GM19025 (cell line): ENCODE data around the gene DNAH10.
"Not testable (repeated sequence)": the region's sequence is repeated elsewhere in the genome, so short reads cannot be mapped to it uniquely, and the experiment has no call there.

ENCODE experiments used
- ATAC-seq: cut with Tn5 transposase; IDR thresholded peaks from one replicate; pipeline ENCODE4 v1.9.1; 2021; ENCODE audit warnings: mild to moderate bottlenecking, low read depth, moderate library complexity; ENCODE audit not compliant: unreplicated experiment

The DNAH10 gene

DNA sequence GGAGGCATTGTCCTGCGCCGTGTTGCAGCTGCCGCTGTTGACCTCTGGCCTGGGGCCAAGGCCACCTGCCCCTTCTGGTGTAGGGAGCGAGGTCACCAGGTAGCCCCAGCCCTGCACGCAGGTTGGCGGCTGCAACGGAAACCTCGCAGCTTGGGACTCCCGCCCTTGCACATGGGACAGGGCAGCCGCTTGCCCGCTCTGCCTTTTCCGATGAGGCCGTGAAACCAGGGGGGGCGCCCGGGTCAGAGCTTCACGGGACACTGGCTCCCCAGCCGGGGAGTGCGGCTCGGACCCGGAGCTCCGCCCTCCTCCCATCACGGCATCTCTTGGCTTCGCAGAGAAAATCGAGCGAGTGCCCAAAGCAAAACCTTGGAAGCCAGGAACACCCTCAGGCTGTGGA lies 25.4 kb downstream of the DNAH10 start:
- no peak for ATAC-seq

DNA sequence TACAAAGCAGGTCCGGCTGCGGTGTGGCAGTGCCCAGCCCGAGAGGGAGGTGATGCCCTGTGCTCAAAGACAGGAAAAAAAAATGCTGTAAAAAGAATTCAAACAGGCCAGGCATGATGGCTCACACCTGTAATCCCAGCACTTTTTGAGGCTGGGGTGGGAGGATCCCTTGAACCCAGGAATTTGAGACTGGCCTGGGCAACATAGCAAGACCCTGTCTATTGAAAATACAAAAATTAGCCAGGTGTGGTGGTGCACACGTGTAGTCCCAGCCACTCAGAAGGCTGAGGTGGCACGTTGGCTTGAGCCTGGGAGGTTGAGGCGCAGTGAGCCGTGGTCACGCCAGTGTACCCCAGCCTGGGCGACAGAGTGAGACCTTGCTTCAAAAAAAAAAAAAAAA lies 26.4 kb downstream of the DNAH10 start:
- no peak for ATAC-seq

DNA sequence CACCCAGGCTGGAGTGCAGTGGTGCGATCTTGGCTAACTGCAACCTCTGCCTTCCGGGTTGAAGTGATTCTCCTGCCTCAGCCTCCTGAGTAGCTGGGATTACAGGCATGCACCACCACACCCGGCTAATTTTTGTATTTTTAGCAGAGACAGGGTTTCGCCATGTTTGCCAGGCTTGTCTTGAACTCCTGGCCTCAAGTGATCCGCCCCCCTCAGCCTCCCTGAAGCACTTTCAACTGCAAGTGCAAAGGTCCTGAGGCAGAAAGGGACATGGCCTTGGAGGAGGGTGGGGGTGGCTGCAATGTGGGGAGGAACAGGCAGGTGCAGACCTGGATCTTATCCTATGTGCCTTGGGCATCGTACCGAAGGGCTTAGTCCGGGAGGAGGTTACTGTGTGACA lies 27.3 kb downstream of the DNAH10 start:
- ATAC-seq, result not testable (repeated sequence)

DNA sequence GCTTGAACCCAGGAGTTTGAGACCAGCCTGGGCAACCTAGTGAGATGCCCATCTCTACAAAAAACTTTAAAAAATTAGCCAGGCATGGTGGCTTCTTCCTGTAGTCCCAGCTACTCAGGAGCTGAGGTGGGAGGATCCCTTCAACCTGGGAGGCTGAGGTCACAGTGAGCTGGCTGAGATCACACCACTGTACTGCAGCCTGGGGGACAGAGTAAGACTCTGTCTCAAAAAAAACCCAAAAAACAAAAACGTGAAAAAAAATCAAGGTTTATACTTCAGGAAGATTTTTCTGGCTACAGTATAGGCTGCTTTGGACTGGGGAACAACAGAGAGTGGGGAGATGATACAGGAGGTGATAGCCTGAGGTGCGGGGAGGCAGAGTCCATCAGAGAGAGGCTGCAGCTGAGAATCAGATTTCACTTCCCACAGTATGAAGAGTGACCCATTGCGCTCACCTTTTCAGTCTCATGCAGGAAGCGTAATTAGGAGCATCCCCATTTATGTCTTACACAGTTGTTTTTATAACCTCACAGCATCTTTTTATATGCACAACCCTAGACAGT lies 28.9 kb downstream of the DNAH10 start:
- ATAC-seq, result no peak

DNA sequence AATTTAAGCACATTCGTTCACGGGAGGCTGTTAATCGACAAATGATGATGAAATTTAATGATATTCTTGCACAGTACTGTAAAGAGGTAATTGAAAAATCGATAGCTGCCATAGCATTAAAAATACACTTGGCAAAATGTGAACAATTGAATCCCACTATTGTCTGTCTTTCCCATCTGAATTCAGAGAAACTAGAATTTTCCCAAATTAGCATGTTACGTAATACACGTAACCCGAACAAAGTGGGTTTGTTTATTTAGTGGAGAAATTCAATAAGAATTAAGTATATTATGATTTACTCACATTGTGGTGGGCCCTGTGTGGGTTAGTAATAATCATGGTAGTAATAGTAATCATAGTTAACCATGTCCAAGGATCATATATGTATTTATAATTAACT lies 31.9 kb downstream of the DNAH10 start:
- ATAC-seq, result no peak

DNA sequence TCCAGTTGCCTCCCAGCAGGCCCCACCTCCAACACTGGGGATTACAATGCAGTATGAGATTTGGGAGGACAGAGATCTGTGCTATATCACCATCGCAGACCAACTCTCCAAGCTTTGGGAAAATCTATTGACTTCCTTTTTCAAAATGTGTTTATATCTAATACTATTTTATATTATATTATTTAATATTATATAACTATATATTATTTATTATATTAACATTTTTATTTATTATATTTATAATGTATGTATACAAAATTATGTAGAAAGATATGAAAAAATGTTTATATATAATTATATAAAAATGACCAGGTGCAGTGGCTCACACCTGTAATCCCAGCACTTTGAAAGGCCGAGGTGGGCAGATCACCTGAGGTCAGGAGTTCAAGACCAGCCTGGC lies 36.4 kb downstream of the DNAH10 start:
- no peak for ATAC-seq

DNA sequence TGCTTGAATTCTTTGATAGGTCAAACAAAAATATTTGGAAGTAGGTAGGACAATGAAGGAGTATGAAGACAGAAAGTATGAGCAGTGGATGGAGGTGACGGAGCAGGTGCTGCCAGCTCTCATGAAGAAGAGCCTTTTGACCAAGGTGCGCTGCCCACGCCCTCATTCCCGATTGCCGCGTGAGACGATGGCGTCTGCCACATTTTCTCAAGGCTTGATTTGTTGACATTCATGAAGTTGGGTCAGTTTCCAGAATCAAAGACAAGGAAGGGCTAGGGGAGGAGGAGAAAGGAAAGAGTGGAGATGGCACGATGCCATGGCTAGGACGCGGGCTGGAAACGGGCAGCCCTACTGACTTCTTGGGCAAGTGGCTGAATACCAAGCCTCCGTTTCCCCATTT lies 37.1 kb downstream of the DNAH10 start:
- ATAC-seq, result no peak

DNA sequence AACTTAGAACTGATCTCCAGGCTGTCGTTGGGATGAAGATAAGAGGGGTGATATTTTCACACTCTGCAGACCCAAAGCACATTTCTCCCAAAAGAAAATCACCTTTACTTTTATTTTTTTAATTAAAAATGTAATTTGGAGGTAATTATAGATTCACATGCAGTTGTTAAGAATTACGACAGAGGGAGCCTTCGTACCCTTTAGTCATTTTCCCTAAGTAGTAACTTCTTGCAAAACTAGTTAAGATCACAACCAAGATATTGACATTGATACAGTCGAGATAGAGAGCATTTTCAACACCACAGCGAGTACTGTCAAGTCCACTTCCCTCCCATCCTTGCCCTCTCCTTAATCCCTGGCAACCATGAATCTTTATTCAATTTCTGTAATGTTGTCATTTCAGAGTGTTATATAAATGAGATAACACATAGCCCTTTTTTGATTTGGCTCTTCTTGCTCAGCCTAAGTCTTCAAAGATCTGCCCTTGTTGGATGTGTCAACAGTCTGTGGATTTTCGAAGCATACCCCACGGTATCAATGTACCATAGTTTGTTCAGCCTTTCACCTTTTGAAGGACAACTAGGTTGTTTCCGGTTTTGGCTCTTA lies 39.6 kb downstream of the DNAH10 start:
- ATAC-seq, result no peak

DNA sequence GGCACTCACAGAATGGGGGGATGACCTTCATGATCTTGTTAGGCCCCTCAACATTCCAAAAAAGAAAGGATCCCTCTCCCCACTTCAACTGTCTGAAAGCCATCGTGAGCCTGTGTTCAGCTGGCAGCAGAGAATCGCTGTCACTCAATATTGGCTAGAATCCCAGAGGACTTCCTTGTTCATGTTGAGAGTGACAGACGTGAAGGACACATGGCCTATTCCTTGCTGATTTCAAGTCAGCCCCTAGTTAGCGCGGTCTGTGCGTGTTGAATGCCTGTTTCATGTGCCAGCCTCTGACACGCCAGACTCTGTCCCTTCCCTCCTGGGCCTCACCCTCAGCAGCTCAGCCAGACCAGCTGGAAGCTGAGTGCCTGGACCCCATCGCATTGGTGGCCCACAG lies 43.1 kb downstream of the DNAH10 start:
- ATAC-seq, result no peak

DNA sequence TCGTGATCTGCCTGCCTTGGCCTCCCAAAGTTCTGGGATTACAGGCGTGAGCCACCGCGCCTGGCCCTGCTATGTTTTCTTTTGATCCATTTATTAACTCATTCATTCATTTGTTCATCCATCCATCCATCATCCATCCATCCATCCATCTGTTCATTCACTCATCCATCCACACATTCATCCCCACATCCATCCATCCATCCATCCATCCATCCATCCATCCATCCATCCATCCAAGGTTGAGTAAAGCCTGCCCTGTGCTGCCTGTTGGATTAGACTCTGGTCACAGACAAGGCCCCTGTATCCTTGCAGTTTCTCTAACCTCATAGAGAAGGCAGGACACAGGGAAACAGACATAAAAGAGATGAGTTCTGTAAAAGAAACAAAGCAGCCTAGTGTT lies 44.9 kb downstream of the DNAH10 start:
- no peak for ATAC-seq

DNA sequence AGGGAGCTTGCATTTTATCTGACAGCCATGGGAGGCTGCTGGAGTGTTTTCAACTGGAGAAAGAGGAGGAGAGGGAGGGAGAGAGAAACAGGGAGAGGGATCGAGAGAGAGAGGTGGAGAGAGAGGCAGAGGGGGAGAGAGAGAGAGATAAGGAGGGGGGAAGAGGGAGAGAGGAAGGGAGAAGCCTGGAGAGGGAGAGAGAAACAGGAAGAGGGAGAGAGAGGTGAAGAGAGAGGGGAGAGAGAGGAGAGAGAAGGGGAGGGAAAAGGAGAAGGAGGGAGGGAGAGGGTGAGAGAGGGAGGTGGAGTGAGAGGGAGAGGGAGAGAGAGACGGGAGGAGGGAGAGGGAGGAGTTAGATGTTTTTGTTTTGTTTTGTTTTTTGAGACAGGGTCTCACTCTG lies 45.6 kb downstream of the DNAH10 start:
- no peak for ATAC-seq

DNA sequence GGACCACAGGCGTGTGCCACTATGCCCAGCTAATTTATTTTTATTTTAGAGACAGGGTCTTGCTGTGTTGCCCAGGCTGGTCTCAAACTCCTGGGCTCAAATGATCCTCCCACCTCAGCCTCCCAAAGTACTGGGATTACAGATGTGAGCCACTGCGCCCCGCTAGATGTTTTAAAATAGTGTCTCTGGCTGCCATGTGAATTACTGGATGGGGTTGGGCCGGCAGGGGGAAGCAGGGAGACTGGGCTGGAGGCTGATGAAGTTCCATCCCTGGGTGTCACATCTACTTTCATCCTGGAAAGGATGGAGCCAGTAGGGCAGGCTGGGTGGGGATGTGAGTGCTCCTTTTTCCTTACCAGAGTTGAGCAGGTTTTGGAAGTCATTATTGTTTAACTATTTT lies 46.1 kb downstream of the DNAH10 start:
- ATAC-seq, result no peak

DNA sequence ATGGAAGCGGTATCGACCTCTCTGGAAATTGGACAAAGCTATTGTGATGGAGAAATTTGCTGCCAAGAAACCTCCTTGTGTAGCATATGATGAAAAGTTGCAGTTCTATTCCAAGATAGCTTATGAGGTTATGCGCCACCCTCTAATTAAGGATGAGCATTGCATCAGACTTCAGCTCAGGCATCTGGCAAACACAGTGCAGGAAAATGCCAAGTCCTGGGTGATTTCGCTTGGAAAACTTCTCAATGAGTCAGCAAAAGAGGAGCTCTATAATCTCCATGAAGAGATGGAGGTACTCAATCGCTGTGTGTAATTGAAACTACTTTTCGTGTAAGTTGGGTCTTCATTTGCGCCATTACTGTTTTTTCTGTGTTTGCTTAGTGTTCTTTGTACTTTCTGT lies 51.2 kb downstream of the DNAH10 start:
- no peak for ATAC-seq

DNA sequence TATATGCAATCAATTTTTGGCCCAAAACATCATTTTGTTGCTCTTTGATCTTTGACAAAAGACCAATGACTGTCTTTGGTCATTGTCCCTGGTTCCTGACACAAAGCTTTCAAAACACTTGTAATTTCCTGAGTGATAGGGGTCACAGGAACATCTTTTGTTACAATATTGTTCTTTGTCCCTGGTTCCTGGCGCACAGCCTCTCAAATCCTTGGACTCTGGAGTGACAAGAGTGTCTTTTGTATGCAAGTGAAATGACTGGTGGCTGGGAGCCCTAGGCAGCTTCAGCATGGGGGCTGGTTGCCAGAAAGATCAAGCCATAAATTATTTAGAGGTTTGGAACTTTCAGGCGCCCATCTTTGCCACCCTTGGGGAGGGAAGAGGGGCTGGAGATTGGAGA lies 53.9 kb downstream of the DNAH10 start:
- ATAC-seq, result no peak

DNA sequence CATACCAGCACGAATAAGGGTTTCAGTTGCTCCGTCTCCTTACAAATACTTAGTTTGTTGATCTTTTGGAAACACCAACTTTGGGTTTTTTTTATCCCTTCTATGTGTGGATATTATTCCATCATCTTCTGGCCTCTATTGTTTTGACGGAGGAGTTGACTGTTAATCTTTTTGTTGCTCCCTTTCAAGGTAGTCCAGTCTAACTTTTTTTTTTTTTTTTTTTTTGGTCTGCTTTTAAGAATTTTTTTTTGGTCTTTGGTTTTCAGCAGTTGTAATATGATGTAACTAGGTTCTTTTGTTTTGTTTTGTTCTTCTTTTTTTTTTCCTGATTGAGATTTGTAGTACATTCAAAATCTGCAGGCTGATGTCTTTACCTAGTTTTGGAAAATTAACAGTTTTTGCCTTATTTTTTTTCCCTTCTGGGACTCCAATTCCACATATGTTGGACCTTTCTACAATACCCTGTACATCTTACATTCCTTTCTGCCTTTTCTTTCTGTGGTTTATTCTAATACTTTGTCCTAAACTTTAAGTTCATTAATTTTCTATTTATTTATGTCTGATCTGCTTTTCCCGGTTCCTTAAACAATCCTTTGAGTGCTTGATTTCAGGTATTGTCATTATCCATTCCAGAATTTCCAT lies 54.9 kb downstream of the DNAH10 start:
- ATAC-seq, result no peak

DNA sequence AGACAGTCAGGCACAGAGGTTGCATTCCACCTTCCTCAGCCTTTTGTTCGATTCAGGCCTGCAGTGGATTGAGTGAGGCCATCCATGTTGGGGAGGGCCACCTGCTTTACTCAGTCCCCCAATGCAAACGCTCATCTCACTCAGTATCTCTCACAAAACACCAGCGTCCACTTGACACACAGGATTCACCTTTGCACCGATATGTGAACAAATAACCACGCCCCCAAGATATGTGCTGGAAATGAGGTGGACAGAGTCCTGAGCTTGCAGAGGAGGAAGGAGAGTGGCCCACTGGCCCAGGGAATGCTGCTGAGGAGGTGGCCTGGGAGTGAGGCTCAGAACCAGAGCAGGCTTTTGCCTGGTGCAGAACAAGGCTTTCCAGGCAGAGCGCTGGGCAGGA lies 60.7 kb downstream of the DNAH10 start:
- ATAC-seq, result no peak

DNA sequence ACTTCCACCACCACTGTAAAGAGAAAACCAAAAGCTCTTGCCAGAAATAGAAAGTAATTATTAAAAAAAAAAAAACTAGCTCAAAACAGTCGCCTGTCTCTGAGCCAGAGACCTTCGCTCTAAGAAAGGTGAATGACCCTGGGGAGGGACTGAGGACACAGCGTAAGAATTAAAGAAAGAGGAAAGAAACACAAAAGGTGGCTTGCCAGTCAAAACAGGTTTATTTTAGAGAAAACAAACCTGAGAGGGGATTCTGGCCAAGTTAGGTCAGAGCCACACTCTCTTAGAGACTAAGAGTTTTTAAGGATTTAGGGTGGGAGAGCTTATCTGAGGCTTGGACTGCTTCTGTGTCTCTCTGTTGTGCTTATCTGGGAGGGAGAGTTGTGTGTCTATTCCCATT lies 66.0 kb downstream of the DNAH10 start:
- ATAC-seq, result no peak

DNA sequence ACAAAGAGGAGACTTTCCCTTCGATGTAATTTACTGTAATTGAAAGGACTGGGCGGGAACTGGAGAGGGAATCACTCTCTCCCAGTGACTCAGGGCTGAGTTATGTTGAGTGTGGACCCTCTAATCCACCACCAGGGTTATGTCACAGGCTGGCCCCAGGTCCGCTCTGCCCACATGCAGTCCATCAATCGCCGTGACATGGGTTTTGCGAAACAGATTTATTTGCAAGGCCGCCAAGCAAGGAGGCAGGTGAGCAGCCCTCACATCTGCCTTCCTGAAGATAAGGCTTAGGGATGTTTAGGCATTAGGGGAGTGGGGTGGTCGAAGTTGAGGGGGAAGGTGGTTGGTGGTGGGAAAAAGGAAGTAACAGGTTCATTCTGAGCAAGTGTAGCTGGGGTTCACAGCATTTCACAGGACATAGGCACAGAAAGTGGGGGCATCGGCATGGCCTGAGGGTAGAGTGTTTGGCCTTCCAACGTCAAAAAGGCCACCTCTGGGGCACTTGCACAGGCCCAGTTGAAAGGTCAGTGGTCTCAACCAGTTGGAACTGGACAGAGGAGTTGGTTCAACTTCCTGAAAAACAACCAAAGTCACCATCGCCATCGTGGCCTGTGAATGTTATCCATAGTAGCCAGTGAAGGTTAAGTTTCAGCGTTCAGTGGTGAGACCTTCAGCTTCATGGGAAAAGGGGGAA lies 66.9 kb downstream of the DNAH10 start:
- no peak for ATAC-seq

DNA sequence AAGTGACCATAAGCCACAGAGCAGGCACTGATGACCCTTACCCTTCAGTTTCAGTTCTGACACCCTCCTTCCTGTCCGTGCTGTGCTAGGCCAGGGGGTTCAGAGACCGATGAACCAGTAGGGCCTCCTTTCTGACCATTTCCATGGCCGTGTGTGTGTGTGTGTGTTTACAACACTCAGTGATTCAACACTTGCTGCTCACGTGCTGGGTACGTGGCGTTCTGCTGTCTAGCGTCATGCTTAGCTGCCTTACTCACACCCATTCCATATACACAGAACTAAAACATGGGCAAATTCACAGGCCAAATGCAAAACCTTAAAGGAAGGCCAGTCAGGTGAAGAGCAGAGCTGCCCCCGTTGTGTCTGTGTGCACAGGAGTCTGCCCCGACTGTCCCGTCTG lies 67.5 kb downstream of the DNAH10 start:
- ATAC-seq, result no peak

DNA sequence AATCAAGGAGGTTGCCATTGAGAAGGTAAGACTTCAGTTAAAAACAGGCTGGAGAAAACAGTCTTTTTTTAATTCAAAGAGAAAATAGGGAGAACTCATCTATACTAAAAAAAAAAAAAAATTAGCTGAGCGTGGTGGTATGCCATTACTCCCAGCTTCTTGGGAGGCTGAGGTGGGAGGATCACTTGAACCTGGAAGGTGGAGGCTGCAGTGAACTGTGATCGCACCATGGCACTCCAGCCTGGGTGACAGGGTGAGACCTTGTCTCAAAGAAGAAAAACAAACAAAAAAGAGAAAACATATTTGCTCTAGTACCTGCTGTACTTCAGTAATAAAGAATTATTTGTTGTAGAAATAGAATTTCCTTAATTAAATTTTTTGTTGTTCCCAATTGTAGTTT lies 68.6 kb downstream of the DNAH10 start:
- no peak for ATAC-seq

DNA sequence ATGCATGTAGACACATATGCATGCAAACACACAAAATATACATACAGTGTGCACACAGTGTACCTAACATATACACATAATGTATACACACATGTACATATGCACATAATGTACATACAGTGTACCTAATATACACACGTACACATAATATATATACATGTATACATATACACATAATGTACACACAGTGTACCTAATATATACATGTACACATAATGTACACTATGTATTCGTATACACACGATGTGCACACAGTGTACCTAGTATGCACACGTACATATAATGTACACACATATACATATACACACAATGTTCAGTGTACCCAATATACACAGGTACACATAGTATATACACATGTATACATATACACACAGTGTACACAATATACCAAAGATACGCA lies 70.0 kb downstream of the DNAH10 start:
- ATAC-seq, result no peak

DNA sequence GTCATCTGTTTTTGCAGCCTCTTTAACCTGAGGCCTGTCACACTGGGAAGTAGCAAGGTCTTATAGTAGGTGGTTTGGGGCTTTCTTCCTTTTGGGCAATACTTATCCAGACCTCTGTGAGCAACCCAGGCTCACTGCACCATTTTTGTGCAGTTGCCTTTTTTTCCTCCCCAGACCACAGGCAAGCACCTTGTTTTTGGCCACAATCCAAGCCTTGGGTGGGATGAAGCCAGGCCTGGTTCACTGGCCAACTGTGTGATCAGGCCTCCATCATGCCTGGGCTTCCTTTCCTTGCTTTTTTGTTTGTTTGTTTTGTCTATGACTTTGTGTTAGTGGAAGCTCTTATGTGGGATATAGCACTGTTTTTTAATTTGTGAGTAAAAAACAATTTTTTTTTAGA lies 71.7 kb downstream of the DNAH10 start:
- no peak for ATAC-seq
